ENCODE results near the gene PLEKHB1.

DNA sequence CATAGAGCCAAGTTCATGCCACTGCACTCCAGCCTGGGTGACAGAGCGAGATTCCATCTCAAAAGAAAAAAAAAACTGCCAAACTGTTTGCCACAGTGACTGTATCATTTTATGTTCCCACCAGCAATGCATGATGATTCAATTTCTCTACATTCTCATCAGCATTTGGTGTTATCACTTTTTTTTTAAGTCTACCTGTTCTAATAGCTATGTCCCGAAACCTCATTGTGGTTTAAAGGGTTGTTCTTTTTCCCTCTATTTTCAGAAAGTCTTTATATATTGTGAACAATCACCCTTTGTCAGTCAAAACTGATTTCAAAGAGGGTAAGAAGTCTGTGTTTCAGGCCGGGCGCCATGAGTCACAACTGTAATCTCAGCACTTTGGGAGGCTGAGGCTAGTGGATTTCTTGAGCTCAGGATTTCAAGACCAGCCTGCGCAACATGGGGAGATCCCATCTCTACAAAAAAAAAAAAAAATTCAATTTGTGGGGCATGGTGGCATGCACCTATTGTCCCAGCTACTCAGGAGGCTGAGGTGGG lies 33.7 kb upstream of the PLEKHB1 start:
- no peak for TF ChIP-seq POLR2A (IDR thresholded peaks at IDR 0.05; ENCODE audit: low read length)
- TF ChIP-seq GATA1 (IDR thresholded peaks at IDR 0.05; ENCODE audit: low read depth, low read length) = no peak

Data from erythroblast (primary cell).